HG03159 (cell line): Measurements from ENCODE around the gene LBX1.

Source experiments
- ATAC-seq: cut with Tn5 transposase; IDR thresholded peaks from one replicate; pipeline ENCODE4 v1.9.1; 2021; ENCODE audit warnings: mild to moderate bottlenecking, moderate library complexity; ENCODE audit not compliant: unreplicated experiment

The LBX1 gene

DNA sequence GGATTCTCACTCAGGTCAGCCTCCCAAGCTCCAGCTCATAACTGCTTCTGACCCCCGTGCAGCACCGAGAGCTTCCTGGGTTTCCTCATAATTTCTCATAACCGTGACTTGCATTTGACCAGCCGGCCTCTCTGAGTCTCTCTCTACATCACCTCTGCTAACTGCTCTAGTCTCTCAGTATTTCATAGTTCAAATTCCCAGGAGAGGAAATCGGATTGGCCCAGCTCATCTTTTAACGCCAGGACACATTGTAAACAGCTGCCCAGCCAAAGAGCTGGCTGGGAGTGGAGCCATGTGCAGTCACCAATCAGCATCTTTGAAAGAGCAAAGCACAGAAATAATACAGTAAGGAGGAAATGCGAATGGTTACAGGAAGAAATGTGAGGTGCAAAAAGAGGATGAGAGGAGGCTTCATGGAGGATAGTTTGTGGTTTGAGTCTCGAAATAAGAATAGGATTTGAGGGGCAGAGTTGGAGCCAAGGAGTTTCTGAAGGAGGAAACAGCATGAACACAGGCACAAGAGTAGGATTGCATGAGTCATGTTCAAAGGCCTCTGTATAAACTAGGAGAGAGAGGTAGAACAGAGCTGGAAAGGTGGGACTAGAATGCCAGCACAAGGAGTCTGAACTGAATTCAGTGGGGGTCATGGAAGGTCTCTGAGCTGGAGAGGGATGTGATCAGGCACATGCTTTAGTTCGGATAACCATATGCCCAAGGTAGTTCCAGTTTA, 15.2 kb upstream of the LBX1 start:
- ATAC-seq, result no peak

DNA sequence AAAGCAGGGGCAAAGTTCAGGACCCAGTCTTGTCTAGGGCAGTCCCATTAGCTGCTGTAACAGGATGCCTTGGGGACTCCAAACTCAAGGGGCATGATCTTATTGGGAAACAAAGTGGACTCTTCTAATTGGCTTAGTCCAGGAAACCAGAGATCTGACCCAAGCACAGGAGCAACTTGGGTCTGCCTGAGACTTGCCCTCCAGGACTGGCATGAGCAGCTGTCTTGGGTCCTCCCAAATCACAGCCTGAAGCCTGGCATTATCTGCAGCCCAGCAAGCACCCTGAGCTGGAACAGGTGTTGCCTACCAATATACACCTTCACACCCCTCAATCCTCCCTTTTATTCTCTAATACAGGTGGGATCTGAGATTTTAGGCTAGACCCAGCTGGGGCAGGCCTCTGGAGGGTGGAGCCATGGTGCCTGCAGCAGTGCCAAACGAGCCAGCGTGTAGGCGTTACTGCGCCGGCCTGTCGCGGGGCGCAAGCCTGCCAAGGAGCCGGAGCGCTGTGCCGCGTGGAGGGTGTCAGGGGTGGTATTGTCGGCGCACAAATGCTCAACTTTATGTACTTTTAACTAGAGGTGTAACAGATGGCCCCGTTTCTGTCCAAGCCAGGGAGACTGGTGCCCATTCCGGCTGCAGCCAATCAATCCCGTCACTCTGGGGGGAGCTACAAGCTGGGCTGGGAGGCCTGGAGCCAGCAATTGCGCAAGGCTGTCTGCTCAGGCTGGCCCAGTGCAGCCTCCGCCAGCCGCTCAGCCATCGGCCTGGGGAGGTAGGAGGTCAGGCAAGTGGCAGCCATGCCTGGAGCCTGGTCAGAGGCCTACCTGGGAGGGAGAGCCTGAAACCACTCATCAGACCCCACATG, 12.8 kb upstream of the LBX1 start:
- ATAC-seq, result no peak

DNA sequence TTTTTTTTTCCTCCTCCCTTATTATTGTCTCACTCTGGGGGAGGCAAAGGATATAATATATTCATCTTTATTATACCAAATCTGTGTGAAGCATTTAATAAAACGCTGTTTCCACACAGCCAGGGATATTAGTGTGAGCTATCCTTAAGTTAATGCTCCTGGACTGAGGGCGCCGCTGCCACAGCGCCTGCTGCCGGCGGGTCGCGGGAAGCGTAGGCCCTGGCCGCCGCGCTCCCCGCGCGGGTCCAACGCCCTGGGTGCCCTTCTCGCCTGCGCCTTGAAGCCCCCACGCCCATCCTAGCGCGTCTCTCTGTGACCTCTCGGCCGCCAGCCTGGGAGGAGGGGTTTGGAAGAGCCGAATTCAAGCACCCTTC, 9.5 kb upstream of the LBX1 start:
- no peak for ATAC-seq

DNA sequence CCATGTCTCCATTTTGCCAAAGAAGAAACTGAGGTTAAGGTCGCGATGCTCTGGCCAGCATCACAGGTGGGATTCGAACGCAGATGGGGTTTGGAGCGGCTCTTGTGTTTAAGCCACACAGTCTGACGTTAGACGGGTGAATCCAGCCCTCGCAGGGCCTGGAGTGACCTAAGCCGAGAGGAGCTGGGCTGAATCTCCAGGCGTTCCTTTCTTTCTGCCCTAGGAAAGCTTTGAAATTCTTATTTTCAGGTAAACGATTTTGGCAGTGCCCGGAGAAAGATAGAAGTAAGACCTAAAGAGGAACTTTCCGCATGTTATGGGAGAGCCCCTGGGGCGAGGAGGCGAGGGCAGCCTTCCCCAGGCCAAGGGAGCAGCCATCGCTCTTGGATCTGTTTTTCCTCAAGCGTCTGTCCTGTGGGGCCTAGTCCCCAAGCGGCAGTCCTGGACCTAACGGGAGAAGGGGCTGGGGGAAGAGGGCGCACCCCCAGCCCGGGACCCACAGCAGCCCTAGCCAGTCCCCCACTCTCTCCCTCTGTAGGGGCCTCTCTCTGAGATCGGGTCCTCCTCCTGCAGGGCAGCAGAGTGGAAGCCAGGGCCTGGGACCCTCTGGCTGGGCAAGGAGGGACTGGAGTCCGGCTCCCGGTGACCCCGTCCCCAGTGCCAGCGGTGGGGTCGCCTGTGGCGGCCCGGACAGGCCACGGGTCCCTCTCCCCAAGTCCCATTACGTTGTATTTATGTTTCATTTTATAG, 8.9 kb upstream of the LBX1 start:
- ATAC-seq, result no peak

DNA sequence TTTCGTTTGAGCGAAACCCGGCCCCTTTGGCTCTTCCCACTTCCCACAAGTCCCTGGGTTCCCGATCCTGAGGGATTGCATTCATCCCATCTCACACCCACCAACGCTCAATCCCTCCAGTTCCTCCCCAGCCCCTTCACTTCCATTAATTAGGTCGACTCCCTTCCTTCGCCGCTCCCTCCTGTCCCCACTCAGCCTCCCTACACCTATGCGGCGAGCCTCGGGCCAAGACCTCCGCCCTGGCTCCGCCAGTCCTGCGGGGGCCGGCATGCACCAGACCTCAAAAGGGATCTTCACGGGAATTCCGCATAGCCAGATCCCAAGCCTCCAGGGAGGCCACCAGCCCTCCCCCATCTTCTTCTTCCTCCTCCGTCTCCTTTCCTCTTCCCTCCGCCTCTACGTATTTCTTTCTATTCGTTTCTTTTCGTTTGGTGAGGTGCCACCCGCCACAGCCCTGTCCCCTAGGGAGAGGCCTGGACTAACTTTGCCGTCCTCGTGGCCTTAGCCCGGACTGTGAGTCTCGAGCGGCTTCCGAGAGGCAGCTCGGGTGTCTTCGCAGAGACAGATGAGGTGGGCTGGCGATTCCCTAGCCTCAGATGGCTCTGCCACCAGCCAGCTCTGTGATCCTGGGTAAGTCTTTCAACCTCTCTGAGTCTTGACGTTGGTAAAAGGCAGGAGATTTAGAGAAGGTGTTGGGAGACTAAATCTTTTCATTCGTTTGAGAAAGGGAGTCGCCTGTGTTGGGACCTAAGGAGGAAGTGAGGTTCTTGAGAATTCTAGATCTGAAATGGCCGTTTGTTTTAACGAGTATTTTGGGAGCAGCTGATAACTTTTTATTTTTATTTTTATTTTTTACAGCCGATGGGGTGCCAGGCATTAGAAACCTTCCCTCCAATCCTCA, 8.1 kb upstream of the LBX1 start:
- no peak for ATAC-seq

DNA sequence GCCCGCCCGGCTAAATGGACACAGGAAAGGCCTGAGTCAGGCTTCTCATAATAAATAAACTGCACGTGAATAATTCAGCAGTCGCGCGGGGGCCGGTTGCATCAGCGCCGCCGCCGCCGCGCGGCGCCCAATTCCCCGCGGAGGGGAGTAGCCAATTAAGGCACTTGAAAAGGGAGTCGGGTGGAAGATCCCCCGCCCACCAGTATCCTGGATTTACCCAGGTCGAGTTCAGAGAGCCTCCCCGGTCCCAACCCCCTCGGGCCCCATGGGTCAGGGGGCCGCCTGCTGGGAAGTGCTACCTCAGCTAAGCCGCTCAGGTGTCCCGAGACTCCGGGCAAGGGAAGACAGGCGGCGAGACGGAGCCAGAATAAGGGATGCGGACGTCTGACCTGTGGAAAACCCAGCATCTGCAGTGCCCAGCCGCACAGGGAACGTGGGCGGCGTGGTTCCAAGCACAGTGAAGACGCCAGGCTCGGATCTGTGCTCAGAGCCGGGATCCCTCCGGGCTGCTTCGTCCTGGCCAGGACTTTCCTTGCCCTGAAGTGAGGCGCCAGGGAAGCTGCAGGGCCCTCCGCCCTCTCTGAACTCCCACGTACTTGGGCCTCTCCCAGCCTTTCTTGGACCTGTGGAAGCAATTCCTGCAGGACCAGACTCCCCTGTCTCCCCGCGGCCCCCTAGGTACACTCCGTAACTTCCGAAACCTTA, 7.3 kb upstream of the LBX1 start:
- no peak for ATAC-seq

DNA sequence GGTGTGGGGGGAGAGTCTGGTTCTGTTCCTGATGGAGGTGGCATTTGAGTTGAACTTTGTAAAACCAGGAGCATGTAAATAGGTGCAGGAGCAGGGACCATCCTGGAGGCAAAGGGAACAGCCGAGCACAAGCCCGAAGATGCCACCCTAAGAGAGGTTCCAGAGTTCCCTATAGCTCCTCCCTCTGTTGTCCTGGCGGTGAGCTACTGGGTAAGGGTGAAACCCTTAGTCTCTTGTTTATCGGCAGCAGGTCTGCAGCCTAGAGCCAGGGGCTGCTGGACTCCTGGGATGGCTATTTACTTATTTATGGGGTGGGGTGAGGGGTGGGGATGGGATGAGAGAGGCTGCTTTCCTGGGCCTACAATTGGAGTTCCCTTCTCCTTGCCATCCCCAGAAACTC, 6.5 kb upstream of the LBX1 start:
- no peak for ATAC-seq

DNA sequence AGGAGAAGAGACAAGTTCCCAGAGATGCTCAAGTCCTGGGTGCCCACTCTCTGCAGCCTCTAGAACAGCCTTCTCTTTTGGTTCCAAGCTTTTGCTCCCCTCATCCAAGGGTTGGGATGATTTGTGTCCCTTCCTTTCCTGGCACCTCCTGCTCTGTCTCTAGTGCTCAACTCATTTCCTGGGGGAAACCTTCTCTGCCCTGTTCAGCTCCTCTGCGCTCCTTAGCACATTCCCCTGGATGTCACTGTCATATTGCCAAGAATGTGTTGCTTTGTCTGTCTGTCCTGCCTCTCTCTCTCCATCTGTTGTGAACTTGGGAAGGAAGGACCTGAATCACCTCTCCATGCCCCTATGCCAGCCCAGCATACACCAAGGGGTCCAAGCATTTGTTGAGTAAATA, 5.1 kb upstream of the LBX1 start:
- no peak for ATAC-seq

DNA sequence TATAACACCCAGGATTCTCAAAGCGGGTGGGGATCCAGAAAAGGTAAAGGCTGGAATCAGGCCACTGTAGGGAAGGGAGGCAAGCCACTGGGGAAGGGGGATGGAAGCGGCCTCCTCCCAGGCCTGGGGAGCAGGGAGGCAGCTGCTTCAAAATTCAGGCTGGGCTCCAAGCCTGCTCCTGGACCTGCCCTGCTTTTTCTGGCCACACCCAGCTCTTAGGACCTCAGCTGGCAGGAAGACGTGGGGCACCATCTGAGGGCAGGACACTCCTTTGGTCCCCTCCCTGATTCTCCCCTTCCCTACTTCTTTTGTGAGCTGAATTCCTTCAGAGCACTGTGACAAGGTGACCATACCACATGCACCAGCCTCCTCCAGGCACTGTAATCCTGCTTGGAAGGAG, 4.6 kb upstream of the LBX1 start:
- ATAC-seq, result no peak

DNA sequence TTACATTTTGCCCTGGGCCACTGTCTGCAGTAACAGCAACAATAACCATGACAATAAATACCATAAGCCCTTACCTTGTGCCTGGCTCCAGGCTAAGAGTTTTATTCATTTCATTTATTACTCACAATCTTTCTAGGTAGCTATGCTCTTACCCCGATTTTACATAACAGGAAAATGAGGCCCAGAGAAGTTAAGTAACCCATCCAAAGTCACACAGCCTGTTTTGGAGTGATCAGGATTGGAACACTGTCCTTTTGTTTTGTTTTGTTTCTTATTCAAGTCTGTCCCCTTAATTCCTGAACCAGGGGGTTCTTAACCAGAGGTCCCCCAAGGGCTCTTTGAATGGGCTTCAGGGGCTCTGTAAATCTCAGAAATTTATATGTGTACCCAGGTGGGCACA, 4.2 kb upstream of the LBX1 start:
- ATAC-seq, result no peak

DNA sequence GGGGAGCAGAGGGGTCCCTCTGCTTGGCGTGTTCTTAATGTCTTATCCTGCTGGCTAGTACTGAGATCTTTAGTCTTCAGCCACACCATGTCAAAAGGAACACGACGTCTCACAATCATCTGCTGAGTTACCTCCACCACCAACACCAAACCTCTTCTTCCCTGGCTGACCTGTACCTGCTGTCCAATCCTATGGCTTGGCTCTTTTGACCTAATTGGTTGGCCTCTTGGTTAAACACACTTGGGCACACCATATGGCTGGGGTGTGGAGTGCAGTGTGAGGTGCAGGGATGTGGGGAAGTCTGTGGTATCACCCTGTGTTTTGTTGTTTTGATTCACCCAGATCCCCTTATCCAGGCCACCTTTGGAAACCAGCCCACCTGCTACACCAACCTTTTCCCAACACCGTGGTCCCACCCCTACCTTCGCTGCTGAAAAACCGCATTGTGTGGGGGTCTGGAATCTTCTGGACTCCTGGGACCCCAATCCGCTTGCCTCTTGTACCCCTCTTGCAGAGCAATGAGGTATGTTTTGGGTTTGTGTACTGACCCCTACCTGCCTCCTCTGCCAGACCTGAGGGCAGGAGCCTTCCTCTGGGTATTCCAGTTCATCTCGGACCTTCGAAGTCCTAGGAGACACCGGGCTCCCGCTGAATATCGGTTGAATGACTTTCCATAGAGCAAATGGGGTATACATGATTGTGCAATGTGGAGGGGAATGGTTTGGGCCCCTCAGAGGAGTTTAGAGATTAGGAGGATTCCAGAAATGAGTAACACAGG, 2.8 kb upstream of the LBX1 start:
- no peak for ATAC-seq

DNA sequence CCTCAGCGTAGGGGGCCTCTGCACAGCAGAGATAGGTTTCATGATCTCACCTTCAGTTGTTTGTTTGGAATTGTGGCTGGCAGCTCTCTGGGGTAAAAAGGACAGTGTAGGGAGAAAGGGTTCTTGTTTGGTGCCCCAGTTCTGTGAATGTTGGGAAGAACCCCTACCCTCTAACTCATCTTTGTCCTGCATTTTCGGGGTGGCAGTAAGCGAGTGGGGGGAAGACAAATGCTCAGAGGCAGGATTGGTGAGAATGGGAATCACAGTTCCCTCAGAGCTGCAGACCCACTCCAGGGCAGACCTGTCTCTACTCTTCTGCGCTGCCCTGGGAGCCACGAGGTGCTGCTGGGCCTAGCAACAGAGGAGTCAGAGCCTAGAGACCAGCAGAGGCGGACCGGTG, 1.8 kb upstream of the LBX1 start:
- ATAC-seq, result no peak

DNA sequence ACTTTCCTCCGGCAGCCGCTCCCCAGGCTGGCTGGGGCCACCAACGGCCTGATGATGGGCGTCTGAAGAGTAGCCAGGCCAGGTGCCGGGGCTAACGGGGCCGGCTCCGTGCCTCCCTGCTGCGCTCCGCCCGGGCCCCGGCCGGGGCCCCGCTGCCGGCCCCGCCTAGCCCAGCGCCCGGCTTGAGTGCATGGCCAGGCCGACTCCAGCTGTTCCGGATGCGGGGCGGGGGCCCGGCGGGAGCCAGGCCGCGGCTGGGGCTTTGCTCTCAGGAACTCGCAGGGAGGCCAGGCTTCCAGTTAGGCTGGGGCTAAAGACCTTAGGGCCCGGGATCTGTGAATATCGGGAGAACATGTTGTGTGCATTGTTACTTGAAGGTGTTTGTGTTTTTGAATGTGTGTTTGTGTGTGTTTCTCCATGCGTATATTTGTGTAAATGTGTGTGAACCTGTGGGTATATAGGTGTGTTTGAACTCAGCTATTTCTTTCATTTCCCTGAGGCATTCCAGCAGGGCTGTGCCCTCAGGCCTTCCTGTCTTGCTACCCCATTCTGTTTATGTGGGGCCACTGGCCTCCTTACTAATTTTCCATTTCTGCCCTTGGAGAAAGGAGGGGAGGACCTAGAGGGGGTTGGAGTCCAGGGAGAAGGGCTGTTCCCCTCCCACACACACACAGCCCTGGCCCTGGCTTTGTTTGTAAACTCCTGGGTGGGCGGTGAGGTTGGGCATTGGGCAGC, 1.1 kb upstream of the LBX1 start:
- ATAC-seq, result no peak

DNA sequence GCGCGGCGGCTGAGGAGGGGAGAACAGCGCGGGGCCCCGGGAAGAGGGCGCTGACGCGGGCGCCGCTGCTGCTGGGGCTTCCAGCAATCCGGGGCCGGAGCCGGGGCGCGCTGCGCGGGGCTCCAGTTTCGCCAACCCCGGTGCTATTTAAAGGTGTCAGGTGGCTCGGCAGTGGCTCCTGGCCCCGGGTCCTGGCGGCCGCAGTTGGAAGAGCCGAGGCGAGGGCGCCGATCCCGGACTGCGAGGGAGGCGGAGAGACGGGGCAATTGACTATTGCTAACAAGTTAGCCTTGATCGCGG, 347 bp downstream of the LBX1 start:
- ATAC-seq, result no peak

DNA sequence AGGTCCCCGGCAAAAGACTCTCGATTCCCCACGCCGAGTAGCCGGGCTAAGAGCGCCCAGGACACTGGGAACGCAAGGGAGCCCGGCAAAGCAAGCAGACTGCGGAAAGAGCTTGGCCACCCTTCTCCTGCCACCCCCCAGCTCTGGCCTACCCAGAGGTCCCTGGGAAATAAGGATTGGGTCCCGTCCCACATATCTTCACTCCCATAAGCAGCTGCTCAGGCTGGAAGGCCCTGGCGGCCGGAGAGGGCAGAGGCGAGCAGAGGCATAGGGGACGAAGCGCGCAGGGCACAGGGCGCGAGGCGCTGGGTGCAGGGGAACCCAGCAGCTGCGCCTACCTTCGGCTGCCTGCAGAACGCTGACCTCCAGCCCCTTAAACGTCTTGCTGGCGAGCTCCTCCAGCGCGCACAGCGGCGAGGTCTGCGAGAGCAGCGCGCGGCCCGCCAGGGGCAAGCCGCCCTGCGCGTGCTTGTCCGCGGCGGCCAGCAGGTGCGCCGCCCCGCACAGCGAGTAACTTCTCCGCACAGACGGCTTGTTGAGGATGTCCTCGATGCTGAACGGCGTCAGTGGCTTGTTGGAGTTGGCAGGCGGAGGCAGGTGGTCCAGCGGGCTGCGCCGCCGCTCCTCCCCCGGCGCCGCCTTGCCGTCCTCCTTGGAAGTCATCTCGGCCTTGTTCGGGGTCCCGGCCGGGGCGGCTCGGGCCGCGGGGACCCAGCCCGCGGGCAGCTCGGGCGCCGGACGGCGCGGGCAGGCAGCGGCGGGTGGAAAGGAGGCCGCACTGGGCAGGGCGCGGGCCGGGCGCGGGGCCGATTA, 904 bp downstream of the LBX1 start:
- ATAC-seq, result no peak

DNA sequence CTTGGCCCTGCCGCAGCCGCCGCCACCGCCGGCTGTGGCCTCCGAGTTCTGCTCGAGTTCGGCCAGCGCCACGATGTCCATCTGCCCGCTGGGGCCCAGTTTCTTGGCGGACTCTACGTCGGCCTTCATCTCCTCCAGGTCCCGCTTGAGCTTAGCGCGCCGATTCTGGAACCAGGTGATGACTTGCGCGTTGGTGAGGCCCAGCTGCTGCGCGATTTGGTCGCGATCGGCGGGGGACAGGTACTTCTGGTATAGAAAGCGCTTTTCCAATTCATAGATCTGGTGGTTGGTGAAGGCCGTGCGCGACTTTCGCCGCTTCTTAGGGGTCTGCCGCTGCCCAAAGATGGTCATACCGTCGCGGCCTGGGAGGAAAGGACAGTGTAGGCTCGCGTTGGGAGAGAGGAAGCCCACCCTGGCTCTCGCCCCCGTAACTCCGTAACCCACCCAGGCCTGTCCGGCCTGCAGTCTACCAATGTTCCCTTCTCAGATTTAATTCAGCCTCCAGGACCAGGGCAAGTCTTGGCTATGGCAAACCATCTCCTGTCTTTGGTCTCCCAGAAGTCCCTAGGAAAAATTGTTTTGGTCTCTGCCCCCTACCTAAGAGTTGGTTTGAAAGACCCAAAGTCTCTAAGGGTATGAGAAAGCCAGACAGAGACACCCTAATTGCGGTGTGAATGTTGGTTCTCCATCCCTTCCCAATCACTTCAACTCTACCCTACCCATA, 1.7 kb downstream of the LBX1 start:
- ATAC-seq, result no peak
